GM21717 (cell line): ENCODE measurements around the gene CSF3.

Source experiments
- ATAC-seq: cut with Tn5 transposase; IDR thresholded peaks from one replicate; pipeline ENCODE4 v1.9.1; 2021; ENCODE audit warnings: mild to moderate bottlenecking, moderate library complexity; ENCODE audit not compliant: unreplicated experiment

The CSF3 gene

DNA sequence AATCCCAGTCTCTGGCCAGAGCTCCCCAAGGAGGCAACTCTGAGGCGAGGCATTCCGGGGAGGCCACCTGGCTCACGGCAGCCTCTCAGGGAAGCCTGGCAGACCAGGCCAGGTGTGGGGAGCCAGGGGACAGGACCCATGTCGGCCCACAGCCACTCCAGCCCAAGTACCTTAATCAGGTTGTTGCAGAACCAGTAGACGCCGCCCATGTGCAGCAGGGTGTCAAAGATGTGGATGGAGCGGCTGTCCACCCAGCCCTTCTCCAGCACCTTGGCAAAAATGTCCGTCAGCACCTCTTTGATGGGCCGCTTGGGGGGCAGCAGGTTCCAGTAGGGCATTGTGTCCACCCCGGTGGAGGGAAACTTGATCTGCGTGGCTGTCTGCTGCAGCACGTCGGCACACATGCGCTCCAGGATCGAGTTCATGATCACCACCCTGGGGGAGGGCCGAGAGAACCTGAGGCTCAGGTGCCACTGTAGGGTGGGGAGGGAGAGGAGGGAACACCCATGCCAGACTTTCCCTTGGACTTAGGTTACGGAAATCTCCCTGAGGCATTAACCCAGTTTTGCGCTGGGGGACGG lies 7.8 kb downstream of the CSF3 start:
- no peak for ATAC-seq

DNA sequence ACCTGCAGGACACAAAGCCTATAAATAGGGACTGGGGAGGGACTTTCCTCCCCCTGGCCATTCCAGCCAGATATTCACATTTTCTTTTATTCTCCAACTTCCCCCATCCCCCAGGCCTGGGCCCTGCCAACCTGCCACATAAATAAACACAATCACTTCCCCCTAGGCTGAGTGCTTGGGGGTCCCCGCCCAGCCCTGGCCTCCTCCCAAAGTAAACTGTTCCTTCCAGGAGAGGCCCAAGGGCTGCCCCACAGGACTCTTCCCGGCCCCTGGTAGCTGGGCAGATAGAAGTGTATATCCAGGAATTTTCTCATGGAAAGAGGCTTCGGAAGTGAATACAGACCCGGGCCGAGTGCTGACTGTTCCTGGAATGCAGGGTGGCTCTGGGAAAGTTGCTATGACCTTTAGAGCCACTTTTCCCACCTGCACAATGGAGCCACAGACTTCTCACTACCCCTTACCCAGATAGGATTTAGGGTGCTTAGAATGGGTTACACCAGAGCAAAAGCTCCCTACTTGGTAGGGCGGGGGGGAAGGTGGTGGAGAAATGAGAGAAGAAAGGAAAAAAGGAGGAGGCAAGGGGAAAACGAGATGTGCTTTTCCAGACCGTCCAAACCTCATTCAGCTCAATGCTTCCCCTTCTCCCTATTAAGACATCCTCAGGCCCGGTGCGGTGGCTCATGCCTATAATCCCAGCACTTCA lies 8.5 kb downstream of the CSF3 start:
- ATAC-seq, result no peak

GRCh38 chr17:40024901-40025300 lies 9.7 kb downstream of the CSF3 start:
- no peak for ATAC-seq

- no peak for ATAC-seq
Observed at GRCh38 chr17:40025559-40025958, 10.3 kb downstream of the CSF3 start.

GRCh38 chr17:40025991-40026815 lies 11.0 kb downstream of the CSF3 start:
- ATAC-seq, result no peak

- no peak for ATAC-seq
Observed at GRCh38 chr17:40026816-40027613, 11.8 kb downstream of the CSF3 start.

DNA sequence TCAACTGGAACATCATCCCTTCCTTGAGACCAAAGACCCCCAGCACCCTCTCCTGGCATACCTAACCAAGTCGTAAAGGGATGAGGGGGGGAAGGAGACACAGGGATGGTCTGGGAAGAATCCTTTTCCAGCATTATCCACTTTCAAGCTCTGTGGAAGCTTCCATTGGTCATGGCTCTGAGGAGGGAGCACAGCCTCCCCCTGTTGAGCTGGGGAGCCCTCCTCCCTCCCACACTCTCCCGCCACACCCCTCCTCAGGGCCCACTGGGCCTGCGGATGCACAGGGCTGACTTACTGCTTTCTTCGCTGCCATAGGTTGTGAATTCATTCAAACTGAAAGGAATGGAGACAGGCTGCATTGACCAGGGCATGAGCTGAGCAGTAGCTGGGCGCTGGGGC lies 12.4 kb downstream of the CSF3 start:
- no peak for ATAC-seq

DNA sequence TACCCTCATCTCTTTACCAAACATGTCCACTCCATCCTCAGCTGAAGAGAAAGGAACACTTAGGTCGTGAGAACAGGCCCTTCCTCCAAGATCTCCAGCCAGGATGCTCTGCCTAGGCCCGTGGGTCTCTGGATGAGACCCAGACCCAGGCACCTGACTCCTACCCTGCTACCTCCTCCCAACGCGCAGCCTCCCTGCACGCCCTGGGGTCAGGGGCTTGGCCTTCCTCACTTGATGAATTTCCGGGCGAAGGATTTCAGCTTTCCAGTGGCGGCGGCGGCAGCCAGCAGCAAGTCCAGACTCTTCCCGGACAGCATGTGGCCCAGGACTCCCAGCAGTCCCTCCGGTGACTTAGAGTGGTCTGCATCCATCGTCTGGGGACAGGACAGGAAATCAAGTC lies 13.4 kb downstream of the CSF3 start:
- ATAC-seq, result no peak

GRCh38 chr17:40031706-40032105 lies 16.5 kb downstream of the CSF3 start:
- ATAC-seq, result no peak

DNA sequence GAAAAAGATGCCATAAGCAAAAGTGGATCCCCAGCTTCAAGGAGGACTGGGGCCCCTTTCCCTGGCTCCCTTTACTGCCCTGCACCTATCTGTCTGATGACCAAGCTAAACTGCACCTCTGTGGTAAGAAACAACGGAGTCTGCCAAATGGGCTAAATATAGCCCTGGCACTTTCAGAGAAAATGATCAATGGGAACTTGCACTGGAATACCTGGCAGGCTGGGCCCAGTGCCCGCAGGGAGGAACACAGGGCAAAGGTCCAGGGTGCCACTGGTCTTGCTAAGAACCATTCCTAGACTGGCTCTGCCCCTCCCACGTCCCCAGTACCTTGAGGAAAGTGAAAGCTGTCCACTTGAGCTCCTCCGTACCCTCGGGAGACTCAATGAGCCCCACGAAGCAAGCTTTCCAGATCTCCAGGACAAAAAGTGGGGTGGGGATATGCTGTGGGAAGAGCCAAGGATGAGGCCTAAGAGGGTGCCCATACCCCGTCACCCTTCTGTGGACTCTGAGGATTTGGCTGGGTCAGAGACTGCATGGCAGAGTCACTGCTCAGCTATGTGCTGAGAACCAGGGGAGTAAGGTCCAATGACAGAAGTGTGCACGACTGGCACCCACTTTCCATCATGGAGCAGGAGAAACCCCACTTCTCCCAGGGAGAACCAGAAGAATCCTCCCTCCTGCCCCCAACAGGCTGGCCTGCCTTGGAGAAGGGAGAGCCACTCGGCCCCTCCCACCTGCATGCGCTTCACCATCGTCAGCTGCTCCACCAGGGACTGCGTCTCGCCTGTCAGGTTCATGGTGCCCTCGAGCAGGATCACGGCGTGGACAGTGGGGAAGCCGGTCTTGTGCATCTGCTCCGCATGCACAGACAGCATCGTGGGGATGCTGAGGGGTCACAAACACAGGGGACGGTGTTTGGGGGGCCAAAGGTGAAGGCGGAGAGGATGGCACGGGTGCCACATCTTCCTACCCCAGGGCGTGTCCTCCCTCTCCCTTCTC lies 17.4 kb downstream of the CSF3 start:
- ATAC-seq, result no peak

DNA sequence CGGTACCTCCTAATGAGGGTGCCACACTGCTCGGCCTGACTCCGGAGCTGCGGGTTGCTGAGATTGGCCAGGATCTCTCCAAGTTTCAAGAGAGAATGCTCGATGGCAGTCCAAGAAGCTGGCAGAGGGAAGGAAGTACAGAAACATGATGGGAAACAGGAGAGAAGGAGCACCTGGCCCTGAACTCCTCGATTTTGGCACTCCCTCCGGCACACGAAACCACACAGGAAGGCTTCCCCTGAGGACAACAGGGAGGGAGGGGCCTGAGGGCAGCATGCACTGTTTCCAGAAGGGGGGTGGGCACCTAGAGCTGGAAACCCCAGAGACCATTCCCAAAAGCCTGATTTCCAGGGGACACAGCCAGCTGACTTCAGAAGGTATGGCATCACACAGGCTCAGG lies 18.1 kb downstream of the CSF3 start:
- no peak for ATAC-seq

GRCh38 chr17:40034426-40035161 lies 19.4 kb downstream of the CSF3 start:
- no peak for ATAC-seq

DNA sequence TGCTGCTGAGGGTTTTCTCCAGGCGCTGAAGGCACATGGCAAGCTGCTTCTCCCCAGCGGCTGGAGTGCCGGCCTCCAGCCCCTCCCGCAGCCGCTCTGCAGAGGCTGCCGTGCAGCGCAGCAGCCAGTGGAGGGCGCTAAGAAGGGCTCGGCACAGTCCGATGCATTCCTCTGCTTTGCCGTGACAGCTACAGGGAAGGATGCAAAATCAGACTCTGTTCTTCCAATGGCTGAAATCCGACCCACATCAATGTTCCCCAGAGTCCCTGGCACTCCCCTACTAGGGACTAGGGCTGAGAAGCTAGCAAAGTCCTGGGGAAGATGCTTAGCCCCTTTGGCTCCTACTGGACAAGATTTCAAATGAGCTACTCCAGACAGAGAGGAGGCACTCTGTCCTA lies 19.9 kb downstream of the CSF3 start:
- ATAC-seq, result no peak

GRCh38 chr17:40038882-40039513 lies 23.8 kb downstream of the CSF3 start:
- ATAC-seq, result no peak

DNA sequence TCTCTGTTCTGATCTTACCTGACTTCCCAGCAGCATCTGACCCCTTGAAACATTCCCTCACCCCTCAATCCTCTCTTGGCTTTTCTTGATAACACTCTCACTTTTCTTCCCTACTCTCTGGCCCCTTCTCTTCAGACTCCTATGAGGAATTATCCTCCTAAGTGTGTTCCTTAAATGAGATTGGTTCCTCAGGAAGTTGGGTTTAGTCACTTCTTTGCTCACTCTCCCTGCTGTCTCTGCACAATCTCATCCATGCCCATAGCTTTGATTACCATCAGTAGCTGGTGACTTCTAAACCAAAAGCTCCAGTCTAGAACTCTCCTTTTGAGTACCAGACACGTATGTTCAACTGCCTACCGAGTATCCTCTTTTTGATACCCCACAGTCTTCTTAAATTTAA lies 26.0 kb downstream of the CSF3 start:
- ATAC-seq, result no peak

DNA sequence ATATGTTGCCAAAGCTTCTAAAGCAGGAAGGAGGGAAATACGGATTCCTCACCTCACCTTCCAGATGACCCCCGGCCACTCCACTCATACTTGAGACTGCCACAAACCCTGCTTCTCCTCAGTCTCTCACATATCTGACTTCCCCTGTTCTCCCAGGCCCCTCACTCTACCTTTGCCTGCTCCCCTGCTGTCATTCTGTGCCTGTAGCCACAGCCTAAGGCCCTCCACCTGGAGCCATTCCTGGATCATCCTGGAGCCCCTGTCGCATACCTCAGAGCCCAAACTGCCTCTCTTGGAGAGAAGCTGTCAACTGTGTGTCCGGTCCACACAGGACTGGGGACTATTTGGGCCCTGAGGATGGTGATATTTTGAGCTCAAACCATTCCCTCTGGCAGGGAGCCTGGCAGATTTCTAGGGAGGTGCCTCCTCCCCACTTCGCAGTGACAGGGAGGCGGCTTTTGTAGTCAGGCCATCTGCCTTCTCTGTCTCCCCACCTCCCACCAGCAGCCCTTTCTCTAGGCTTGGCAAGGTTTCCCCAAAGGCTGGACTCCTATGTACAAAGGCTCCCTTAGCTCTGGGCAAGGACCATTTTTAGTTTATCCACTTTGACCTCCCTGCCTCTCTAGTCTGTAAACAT lies 41.3 kb downstream of the CSF3 start:
- ATAC-seq, result no peak

DNA sequence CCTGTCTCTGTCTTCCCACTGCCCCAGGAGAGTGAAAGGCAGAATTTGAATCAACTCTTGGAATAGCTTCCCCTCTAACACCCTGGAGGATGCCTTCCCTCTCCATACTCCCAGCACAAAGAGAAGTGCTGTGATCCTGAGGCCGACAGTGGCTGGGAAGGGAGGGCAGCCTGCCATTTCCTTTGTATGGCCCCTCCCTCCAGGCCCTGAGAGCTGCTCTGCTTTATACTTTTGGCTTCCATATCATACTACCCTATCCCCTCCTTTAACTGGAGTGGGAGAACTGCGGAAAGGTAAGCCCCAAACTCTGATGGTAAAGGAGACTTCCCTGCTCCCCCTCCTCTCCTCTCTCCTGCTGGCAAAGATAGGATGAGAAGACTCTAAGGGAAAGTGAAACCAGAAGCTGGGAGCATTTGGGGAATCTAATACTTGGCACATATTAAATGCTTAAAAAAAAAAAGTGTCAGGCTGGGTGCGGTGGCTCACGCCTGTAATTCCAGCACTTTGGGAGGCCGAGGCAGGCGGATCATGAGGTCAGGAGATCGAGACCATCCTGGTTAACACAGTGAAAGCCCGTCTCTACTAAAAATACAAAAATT lies 43.0 kb downstream of the CSF3 start:
- no peak for ATAC-seq

DNA sequence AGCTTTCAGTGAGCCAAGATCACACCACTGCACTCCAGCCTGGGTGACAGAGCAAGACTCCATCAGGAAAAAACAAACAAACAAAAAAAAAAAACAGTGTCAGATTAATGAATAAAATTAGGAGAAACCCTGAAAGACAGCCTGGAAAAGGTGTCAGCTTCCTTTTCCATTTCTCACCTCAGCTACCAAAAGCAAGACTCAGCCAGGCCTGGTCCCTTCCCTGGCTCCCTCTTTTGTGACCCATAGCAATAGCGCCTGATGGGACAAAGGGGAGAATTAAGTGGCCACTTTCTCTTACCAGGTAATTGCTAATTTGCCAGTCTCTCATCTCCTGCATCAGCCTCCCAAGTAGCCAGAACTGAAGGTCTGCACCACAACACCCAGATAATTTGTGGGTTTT lies 43.6 kb downstream of the CSF3 start:
- ATAC-seq, result no peak
